Omental fat pad (tissue), 4 donors: ENCODE results near the gene GGT6. TPM values are rescaled to one million over a fixed set of nuclear protein-coding genes. Genes with fewer than 3 reads are reported as not detected.

Experiments used
- ATAC-seq: fragments of 150-250 bp; one replicate; pipeline ENCODE4 v1.9.1; 2016; ENCODE audit warnings: mild to moderate bottlenecking, moderate library complexity; ENCODE audit not compliant: low FRiP score
- DNase-seq: peaks from one replicate; pipeline ENCODE4 v3.0.0-alpha.2; 2019; ENCODE audit warnings: low spot score
- CTCF ChIP-seq, 3 donors: fragments of 450-650 bp; IDR thresholded peaks; one replicate each; pipeline ENCODE4 v1.5.1; 2016 to 2017; ENCODE audit warnings: antibody characterized with exemption in 3 of 3, mild to moderate bottlenecking in 3 of 3, moderate library complexity in 2 of 3
- total RNA-seq, 4 donors: library from RNA; depleted of rRNA; stranded (reverse); fragments of >200 nt; gene quantifications; one replicate each; pipeline ENCODE4 v1.1.0, GENCODE V29; 2016

The GGT6 gene
- total RNA-seq, 4 donors from 2014 or later, result 0.37 TPM; not detected in 3

DNA sequence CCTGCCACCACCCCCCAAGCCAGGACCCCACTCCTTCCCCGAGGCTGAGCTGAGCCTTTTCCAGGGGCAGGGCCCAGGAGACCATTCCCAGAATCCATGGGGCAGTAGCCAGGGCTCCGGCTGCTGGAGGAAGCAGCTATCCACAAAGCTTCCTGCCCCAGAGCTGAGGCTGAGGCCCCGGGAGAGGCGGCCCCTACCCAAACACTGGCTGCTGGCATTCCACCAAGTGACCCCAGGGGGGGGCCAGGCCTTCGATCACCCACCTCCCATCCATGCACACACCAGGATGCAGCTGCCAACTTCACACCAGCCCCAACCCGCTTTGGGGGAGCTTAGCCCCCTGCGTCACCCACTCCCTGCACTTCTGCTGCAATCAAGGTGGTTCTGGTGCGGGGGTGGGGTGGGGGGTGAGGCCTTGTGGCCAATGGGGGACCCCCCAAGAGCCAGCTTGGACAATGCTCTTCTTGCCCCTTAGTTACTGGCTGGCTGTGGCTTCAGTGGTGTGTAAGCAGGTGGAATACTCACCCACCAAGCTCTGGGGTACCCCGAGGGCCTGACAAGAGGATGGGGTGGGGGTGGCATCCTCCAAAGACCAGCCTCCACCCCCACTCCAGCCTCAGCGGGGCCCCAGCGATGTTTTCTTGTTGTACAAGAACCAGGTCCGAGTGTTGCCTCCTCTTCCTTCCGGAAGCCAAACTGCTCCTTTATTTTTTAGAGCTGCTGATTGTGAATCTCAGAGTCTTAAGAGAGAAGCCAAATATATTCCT is 22.0 kb downstream of the GGT6 start:
- DNase-seq, result no peak
- no peak for TF ChIP-seq CTCF (IDR thresholded peaks at IDR 0.05)
- no peak for ATAC-seq

GRCh38 chr17:4537451-4538235 is 22.7 kb downstream of the GGT6 start:
- TF ChIP-seq CTCF (IDR thresholded peaks at IDR 0.05), result no peak
- DNase-seq (no peak), ATAC-seq (no peak)

DNA sequence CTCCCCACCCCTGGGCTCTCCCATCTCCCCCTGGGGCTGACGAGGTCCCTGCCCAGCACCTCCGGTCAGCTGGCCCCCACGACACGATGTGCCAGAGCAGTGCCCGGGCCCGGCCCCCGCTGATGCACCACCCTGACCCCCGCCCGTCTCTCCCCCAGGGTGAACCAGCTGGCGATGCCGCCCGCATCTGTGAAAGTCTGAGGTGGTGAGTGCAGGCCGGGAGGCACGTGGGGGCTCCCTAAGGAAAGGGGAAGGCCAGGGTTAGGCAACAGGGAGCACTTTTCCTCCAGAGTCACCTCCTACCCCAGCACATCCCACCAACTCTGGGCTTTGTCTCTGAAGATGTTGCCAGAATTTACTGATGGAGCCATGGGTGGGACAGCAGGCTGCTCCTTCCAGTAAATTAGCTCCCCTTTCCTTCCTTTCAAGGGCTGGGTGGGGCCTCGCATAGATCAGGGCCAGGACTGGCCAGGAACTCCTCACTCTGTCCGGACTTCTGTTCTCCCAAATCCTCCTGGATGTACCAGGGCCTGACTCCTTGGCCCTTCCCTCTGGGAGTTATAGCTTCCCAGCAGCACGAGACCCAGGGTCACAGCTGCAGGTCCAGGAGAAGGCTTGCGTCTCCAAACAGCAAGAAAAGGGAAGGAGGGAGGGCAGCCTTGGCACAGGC is 23.5 kb downstream of the GGT6 start:
- TF ChIP-seq CTCF (IDR thresholded peaks at IDR 0.05), result no peak
- peak; percentile 76 for ATAC-seq
- peak; percentile 35 for DNase-seq

- TF ChIP-seq CTCF (IDR thresholded peaks at IDR 0.05), result no peak
- DNase-seq, result no peak
- peak; percentile 0 for ATAC-seq
These were observed 24.1 kb downstream of the GGT6 start for GRCh38 chr17:4536259-4536741.

- DNase-seq (no peak), ATAC-seq (no peak)
- TF ChIP-seq CTCF (IDR thresholded peaks at IDR 0.05), result no peak
These were observed 24.6 kb downstream of the GGT6 start for GRCh38 chr17:4535667-4536258.

- DNase-seq (no peak), ATAC-seq (no peak)
- TF ChIP-seq CTCF (IDR thresholded peaks at IDR 0.05), result no peak
These were observed 25.3 kb downstream of the GGT6 start for GRCh38 chr17:4534928-4535666.
